Measurements from ENCODE around the gene MPG.

DNA sequence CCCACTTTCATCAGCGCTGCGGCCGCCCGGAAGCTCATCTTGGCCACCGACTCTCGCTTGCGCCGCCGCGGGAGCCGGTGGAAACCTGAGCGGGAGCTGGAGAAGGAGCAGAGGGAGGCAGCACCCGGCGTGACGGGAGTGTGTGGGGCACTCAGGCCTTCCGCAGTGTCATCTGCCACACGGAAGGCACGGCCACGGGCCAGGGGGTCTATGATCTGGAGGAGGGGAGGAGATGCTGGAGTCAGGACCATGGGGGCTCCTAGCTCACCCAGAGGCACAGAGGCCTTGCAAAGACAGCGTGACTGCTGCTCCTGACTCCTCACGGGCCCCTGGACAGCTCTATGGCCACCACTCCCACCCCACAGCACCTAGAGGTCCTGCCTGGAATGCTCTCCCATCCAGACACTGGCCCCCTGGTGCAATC lies 15.0 kb upstream of the MPG start:
- TF ChIP-seq BHLHE40 (IDR thresholded peaks at IDR 0.05; ENCODE audit: borderline replicate concordance) = no peak
- TF ChIP-seq FOXM1 (IDR thresholded peaks at IDR 0.05; ENCODE audit: borderline replicate concordance) = no peak
- TF ChIP-seq SUZ12 (IDR thresholded peaks at IDR 0.05) = no peak
- TF ChIP-seq TARDBP (IDR thresholded peaks at IDR 0.05) = no peak
- TF ChIP-seq HDGF (IDR thresholded peaks at IDR 0.05; ENCODE audit: borderline replicate concordance) = no peak
- no peak for TF ChIP-seq FOXA1 (IDR thresholded peaks at IDR 0.05)
